GM21717 (cell line): ENCODE measurements around the gene GPRIN3.
"Not testable (repeated sequence)": the region's sequence is repeated elsewhere in the genome, so short reads cannot be mapped to it uniquely, and the experiment has no call there.

Experiments
- ATAC-seq: cut with Tn5 transposase; IDR thresholded peaks from one replicate; pipeline ENCODE4 v1.9.1; 2021; ENCODE audit warnings: mild to moderate bottlenecking, moderate library complexity; ENCODE audit not compliant: unreplicated experiment

The GPRIN3 gene

GRCh38 chr4:89263265-89263664 lies 44.3 kb downstream of the GPRIN3 start:
- ATAC-seq = no peak

- ATAC-seq = no peak
Observed at GRCh38 chr4:89259301-89260028, 48.1 kb downstream of the GPRIN3 start.

GRCh38 chr4:89258506-89258905 lies 49.1 kb downstream of the GPRIN3 start:
- no peak for ATAC-seq

GRCh38 chr4:89257376-89257775 lies 50.2 kb downstream of the GPRIN3 start:
- no peak for ATAC-seq

GRCh38 chr4:89256203-89256800 lies 51.3 kb downstream of the GPRIN3 start:
- no peak for ATAC-seq

GRCh38 chr4:89254847-89255246 lies 52.8 kb downstream of the GPRIN3 start:
- no peak for ATAC-seq

GRCh38 chr4:89254347-89254746 lies 53.3 kb downstream of the GPRIN3 start:
- ATAC-seq = not testable (repeated sequence)

- ATAC-seq = no peak
Observed at GRCh38 chr4:89253935-89254334, 53.7 kb downstream of the GPRIN3 start.

- ATAC-seq = no peak
Observed at GRCh38 chr4:89253311-89253710, 54.3 kb downstream of the GPRIN3 start.

- no peak for ATAC-seq
Observed at GRCh38 chr4:89251396-89251795, 56.2 kb downstream of the GPRIN3 start.

- no peak for ATAC-seq
Observed at GRCh38 chr4:89249716-89250361, 57.8 kb downstream of the GPRIN3 start.

GRCh38 chr4:89249313-89249712 lies 58.3 kb downstream of the GPRIN3 start:
- ATAC-seq = no peak

- no peak for ATAC-seq
Observed at GRCh38 chr4:89248879-89249281, 58.7 kb downstream of the GPRIN3 start.

GRCh38 chr4:89247951-89248350 lies 59.6 kb downstream of the GPRIN3 start:
- ATAC-seq = no peak

GRCh38 chr4:89245459-89245858 lies 62.1 kb downstream of the GPRIN3 start:
- ATAC-seq = no peak

- ATAC-seq = no peak
Observed at GRCh38 chr4:89243733-89244252, 63.8 kb downstream of the GPRIN3 start.

GRCh38 chr4:89242864-89243732 lies 64.5 kb downstream of the GPRIN3 start:
- no peak for ATAC-seq

GRCh38 chr4:89242216-89242615 lies 65.4 kb downstream of the GPRIN3 start:
- no peak for ATAC-seq

GRCh38 chr4:89230271-89230670 lies 77.3 kb downstream of the GPRIN3 start:
- no peak for ATAC-seq

- ATAC-seq = peak; percentile 98
Observed at GRCh38 chr4:89226665-89227574, 80.7 kb downstream of the GPRIN3 start.
